HG03469 (cell line): Measurements from ENCODE around the gene SLX4IP.

Experiments
- ATAC-seq: cut with Tn5 transposase; IDR thresholded peaks from one replicate; pipeline ENCODE4 v1.9.1; 2021; ENCODE audit warnings: mild to moderate bottlenecking, moderate library complexity, moderate number of reproducible peaks; ENCODE audit not compliant: unreplicated experiment

SLX4IP gene

DNA sequence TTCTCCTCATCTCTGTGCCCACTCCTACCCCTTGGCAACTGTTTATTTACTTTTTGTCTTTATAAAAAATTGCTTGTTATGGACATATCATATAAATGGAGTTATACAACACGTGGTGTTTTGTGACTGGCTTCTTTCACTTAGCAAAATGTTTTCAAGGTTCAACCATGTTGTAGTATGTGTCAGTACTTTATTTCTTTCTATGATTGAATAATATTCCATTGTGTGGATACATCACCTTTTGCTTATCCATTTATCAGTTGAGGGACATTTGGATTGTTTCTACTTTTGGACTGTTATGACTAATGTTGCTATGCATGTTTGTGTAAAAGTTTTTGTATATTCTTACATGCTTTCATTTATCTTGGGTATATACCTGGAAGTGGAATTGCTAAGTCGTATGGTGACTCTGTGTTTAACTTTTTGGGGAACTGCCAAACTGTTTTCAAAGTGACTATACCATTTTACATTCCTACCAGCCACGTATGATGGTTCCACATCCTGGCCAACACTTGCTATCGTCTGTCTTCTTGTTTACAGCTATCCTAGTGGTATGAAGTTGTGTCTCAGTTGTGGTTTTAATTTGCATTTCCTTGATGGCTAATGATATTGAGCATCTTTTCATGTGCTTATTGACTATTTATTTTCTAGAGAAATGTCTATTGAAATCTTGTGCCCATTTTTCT lies 84.4 kb downstream of the SLX4IP start:
- no peak for ATAC-seq

DNA sequence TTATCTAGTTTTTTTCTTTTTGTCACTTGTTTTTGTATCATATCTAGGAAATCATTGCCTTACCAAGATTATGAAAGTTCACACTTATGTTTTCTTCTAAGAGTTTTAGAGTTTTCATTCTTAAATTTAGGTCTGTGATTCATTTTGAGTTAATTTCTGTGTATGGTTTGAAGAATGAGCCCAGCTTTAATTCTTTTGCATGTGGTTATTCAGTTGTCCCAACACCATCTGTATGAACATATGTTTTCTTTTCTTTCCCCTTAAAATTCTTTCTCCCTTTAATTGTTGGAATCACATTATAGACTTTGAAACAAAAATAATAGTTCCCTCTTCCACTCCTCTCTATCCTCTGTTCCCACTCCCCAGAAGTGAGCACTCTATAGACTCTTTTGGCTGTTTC lies 85.4 kb downstream of the SLX4IP start:
- ATAC-seq: no peak

DNA sequence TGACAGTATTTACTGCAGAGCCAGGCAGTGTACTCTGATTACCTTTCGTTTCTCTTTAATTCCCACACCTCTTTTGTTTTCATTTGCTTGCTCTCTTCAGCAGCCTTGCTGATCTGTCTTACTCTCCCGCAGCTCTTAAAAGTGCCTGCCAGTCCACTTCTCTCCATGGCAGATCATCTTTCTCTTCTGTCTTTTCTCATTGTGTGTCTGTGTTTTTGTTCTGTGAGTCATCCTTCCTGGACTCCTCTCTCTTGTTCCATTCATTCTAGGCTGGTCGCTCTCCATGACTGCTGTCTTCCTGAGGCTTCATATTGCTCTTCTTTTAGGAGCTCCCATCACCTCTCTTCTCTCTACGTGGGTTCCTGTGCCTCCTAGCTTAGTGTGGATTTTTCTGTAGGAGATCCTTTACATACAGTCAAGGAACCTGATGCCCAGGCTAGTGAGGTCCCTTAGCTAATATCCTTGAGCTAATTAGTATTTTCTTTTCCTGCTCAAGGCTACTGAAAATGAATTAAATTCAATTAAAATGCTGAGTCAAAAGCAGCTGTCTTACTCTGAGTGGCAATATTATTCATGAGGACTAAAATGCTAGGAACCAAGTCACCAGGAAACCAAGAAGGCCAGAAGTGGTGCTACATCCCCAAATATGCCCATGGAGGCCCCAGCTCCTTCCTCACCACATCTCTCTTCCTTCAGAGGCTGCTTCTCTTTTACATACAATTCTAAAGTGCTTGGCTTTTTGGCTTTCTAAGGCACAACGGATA lies 86.1 kb downstream of the SLX4IP start:
- no peak for ATAC-seq

DNA sequence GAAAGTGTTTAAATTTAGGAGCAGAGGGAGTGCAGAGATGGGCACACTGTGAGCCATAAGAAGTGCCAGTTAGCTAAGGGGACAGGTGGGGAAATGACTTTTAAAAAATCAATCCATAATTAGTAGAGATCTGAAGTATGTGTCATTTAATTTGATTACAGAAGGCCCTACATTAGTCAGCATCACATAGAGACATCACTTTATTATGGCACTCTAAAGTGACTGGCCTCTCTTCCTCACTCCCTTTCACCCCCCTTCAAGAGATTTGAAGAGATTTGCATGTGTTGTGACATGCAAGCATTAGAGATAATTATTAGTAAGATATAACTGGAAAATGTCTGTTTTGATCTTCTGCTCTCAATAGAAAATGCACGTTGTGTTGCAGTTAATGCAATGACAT lies 86.7 kb downstream of the SLX4IP start:
- no peak for ATAC-seq

DNA sequence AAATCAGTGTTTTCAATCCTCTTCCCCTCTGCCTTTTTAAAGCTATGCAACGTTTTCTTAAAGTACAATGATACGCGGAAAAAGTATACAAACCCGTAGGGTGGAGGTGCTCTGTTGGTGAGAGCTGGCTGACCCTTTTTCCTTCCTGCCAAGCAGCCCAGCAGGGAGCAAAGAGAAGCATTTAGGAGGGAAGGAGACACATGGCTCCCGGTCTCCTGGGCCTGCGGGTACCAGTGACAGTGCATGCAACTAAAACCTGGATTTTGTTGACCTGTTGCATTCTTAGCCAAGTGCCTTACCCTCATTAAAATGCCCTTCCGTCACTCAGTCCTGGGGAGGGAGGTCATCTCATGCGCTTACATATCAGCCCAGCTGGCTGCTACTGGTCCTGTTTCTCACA lies 87.2 kb downstream of the SLX4IP start:
- ATAC-seq: no peak

DNA sequence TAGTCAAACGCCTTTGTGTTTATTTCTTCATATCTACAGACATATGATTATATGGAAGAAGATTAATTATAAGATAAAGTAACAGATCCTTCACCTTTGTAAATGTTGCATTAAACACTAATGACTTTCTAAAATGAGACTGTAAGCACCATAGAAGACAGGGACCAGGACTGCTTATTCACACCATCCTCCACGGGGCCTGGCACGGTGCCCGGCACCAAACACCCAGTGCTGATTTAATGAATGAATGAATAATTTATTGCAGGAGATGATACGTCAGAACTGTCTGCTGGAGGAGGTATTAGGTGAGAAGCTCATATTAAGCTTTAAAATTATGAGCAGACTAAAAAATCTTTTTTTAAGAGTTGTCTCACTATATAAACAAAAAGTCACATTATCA lies 88.3 kb downstream of the SLX4IP start:
- no peak for ATAC-seq

DNA sequence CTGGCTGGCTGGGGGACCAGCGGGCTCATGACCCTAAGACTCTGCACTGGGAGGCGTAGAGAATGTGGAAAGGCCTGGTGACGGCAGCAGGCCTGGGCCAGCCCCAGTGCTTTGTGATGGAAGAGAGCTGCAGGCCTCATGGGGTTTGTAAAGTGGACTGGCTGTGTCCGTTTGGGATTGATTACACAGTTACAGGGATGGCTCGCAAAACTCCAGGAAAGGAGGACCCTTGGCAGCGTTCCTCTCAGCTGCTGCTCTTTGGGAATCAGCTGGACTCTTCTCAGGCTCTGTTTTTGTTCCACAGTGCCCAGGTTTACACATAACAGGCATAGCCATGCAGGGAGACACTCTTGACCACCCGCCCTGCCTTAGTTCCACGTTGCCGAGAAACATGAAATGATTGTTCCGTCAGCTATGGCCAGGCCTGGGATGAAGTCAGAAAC lies 89.0 kb downstream of the SLX4IP start:
- no peak for ATAC-seq

DNA sequence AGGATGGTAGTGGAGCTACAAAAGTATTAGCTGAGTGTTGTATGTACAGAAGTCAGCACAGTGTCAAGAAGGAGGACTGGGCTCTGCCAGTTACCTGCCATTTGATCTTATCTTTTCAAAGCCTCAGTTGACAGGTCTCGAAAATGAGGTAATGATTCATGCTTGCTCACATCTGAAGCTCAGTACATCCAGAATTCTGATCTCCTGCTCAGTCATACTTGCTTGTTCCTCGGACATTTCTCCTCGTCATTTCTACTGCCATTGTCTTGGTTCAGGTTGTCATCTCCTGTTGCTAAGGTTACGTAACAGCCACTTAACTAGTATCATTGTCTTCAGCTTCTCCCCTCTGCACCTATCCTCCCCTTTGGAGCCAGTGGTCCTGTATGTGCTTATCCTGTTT lies 89.5 kb downstream of the SLX4IP start:
- no peak for ATAC-seq

DNA sequence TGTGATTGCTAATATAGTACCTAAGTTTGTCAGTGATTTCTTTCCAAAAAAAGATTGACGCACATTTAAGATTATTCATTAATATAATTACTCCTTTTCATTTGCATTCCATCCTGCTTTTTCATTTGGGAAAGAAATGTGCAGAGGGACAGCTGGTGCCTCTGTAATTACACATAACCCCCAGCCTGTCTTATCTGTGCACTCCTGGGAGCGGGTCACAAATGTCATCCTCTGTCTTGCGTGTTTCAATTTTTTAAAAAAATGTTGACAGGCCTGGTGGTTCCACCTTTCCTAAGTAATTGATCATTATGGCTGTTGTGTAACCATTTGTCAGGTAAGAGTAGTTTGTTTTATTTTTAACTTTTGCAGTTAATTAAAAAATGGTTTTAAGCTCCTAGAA lies 92.7 kb downstream of the SLX4IP start:
- no peak for ATAC-seq

DNA sequence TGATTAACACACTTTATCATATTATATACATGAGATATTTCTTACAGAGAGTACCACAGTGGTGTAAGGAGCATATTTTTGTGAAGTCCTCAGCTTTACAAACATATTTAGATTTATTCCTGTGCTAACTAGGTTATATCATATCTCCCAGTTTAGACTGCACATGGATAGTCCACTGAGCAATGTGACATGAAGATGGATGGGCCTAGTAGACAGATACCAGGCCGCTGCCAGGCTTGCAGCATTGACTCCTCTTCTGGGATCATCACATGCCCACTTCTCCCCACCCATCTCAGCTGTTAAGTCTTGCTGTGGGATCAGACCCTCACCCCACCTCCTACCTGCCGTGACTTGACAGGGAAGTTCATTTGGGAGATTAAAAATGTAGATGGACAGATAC lies 95.8 kb downstream of the SLX4IP start:
- ATAC-seq: no peak

DNA sequence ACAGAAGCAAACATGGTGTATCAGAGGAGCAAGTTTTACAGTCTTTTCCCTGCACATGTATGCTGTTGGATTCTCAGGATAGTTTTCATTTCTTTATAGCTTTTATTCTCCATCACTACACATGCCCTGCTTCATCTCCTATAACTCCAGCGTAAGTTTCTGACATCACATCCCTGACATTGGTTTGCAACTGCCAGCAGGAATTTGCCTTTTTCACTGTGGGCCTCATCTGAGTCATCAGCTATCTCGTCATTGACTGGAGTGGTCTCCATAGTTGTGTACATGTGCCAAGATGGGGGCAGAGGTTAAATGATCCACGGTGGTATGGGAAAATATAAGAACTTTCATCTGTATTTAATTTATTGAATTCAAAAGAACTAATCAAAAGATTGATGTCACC lies 96.7 kb downstream of the SLX4IP start:
- no peak for ATAC-seq

DNA sequence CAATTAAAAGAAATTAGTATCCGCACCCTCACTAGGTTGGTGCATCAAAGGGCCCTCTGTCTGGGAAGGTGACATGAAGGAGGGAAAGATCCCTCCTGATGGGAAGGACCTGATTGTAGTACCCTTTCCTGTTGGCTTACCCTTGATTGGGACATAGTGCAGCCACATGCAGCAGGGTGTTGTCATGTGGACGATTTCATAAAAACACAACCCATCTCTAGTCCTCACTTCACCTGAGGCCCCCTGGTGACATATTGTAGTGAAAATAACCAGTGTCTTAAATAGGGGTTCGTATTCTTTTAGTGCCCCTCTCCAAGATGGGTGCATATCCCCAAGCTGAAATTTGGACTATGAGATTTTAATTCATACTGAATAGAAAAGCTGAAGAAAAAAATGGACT lies 97.3 kb downstream of the SLX4IP start:
- no peak for ATAC-seq

DNA sequence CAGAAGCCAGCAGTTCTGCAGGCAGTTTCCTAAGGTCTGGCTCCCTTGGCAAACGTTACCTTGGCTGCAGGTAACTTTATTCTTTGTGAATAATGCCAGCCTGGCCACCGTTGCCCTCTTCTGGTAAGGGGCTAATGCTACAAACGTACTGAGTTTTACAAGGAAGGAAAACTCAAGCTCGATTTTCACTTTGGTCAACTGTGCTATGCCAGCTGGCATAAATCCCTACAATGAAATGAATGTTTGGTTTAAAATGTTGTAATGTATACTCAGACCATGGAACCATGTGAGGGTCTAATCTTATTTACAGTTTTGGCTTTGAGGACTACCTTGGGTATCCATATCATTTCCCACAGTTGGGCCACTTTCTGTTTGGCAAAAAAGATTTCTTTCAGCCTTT lies 101.4 kb downstream of the SLX4IP start:
- ATAC-seq: no peak

DNA sequence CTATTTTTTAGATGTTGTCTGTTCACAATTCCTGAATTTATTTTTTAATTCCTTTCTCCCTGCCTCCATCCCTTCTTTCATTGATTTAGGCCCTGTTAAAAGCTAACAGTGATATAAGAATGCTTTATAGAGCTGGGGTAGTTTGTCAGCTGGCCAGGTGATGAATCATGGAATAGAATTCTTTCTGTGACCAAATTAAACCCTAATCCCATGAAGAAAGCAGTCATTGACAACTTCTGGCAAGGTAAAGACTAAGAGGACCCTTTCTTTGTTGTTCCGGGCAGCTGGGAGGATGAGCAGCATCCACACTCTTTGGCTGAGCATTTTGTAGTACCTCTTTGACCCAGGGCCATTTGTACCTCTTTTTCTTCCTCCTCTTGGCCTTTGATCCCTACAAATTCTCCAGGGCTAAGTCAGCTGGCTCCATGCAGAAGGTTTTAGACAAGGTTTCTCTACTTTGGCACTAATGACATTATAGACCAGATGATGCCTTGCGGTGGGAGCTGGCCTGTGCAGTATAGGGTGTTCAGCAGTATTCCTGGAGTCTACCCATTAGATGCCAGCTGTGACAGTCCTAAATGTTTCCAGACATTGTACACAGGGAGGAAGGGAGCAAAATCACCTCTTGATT lies 102.9 kb downstream of the SLX4IP start:
- no peak for ATAC-seq

DNA sequence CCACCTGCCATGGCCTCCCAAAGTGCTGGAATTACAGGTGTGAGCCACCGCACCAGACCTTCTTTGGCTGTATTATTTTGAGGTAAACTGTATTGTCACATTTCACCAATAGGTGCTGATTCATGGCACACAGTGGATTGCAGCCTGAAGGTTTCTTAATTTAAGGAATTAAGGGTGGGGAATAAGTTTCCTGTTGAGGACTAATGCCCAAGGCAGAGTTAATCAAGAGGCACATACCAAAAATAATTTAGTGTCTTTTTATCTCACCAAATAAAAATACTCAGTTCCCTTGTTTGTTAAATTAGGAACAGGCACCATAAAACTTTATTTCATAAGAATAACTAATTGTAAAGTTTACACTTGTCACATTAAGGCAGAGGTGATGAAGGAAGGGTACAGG lies 103.7 kb downstream of the SLX4IP start:
- no peak for ATAC-seq

DNA sequence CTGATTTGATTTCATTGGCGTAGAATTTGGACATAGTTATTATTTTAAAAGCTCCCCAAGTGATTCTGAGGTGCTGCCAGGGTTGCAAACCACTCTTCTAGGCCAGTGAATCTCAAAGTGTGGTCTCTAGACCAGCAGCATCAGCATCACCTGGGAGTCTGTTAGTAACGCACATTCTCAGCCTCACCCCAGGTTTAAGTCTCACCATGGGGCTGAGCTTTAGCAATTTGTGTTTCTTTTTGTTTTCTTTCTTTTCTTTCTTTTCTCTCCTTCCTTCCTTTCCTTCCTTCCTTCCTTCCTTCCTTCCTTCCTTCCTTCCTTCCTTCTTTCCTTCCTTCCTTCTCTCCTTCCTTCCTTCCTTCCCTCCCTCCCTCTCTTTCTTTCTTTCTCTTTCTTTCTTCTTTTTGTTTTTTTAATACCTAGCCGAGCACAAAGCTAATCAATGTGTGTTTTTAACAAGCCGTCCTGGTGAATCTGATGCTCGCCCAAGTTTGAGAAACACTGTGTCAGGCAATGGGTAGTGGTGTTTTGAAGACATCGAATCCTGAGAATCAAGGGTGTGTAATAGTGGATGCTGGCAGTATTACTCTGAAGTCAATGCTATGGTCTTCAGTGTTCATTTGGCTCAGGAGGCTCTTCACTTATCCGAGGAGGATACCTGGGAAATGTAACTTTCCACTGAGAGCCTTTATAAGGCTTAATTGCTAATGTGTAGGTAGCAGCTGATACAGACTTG lies 104.9 kb downstream of the SLX4IP start:
- ATAC-seq: no peak

DNA sequence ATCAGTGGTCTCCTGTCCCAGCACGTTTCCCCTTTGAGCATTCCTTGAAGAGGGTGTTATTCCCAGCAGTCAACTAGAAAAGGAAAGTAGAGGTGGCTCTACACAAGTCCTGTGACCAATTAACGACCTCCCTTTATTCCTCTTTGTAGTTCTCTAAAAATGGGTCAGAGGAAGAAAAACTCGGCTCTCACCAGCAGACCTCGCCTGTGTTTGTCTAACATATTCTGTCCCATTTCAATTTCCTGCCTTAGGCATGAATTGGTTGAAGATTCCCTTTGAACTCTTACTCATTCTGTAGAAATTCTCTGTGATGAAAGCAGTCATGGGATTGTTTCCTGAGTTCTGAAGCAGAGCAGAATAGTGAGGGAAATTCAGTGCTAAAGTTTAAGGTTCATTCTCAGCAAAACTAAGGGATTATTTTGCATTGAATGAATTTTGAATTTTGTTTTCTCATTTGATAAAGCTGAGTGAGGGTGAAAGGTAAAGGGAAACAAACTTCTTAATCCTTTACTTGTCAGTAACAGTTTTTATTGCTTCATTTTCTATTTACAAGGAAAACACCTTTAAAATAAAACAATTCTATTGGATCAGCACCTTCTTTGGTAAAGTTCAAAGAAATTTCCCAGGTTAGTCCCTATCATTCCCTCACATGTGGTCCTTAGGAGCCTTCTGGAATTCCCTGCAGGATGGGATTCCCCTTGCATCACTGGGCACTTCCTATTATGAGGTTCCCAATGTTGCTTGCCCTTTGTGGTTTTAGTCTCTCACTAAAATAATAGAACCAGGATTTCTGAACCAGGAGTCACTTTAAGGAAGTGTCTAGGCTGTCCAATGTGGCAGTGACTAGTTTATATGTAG lies 105.8 kb downstream of the SLX4IP start:
- no peak for ATAC-seq

DNA sequence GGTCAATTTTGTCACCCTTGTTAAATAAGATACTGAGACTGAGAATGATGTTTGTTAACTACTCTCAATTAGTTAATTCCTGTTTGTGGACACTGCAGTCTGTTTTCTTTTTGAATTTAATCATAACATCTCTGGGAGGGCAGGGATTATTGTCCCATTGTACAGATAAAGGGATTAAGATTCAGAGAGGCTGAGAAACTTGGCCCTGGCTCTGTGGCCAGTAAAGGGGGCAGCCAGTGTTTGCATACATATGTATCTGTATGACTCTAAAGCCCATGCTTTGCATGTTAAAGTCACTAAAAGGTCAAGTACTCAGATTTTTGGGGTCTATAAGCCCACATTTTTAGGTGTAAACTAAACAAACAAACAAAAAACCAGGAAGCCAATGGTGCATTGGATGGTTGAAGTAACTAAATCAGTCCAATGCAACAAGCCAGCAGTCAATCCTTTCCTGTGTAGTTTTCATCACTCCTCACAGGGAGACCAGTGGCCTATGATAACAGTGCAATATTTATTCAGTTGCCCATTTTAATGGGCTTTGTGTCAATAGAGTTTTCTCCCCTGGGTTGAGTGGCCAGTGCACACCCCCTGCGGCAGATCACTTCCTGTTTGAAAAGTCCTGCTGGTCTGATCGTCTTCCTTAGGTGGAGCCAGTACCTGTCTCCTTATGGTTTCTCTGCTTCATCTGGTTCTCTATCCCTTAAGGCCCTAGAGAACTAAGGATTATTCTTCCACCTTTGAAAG lies 106.7 kb downstream of the SLX4IP start:
- no peak for ATAC-seq

DNA sequence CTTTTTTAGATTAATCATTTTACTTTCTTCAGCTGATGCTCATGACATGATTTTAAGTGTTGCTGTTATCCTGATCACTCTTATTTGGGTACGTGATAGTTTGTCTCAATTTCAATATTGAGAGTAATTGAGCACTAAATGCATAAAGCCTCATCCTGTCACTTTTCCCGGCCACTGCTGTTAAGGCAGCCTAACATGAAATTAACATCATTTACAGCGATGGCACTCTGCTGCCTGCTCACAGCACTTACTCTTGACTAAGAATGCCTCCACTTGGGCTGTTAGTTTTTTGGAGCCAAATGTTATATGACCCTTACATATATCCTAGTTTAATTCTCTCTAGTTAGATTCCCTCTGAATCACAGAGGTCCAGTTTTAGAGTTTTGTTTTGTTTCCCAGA lies 107.3 kb downstream of the SLX4IP start:
- no peak for ATAC-seq

DNA sequence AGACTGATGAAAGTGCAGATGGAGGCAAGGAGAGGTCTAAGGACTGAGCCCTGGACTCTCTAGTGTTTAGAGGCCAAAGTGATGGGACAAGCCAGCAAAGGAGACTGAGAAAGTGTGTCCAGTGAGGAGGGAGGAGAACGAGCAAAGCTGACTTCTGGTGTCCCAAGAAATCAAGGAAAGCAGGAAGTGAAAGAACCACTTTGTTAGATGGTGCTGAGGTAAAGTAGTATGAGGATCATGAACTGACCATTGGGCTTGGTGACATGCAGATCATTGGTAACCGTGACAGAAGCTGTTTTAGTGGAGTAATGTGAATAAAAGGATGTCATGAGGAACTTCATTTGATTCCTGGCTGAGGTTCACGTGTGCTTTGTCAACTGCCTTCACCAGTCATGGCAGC lies 108.4 kb downstream of the SLX4IP start:
- no peak for ATAC-seq
